Ovary (tissue), 3 donors: ENCODE measurements around the gene TYW1B.

Source experiments
- POLR2A ChIP-seq: fragments of 450-650 bp; IDR thresholded peaks from one replicate; pipeline ENCODE4 v1.6.1; 2017; ENCODE audit warnings: antibody characterized with exemption, mild to moderate bottlenecking, moderate library complexity
- TF ChIP-seq, protein P1 (sequence below), 3 donors: fragments of 450-650 bp in 2 of 3; fragments of 200-600 bp in 1 of 3; IDR thresholded peaks; one replicate each; pipeline versions ENCODE4 v1.5.1 to v1.8.0; 2016 to 2022; ENCODE audit warnings: antibody characterized with exemption in 3 of 3, mild to moderate bottlenecking in 1 of 3
- donor health status: DM: no; HTN: no; CAD: no.

DNA sequence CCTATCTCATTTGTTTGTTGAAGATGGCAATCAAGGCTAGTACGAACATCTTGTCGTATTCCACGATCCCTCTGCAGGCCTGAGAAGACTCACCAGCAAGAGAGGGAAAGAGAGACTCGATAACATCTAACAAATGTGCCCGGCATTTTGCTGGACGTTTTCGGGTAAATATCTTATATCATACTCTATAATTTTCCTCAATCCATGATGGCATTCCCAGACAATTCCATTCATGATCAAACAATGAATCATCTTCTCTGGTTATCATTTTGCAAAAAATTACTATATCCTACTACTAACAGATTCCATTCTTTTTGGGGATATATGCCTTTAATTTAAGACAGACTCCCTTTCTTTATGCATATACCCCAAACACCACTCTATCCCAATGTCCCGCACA is 118.1 kb downstream of the TYW1B start:
- TF ChIP-seq, protein P1, sequence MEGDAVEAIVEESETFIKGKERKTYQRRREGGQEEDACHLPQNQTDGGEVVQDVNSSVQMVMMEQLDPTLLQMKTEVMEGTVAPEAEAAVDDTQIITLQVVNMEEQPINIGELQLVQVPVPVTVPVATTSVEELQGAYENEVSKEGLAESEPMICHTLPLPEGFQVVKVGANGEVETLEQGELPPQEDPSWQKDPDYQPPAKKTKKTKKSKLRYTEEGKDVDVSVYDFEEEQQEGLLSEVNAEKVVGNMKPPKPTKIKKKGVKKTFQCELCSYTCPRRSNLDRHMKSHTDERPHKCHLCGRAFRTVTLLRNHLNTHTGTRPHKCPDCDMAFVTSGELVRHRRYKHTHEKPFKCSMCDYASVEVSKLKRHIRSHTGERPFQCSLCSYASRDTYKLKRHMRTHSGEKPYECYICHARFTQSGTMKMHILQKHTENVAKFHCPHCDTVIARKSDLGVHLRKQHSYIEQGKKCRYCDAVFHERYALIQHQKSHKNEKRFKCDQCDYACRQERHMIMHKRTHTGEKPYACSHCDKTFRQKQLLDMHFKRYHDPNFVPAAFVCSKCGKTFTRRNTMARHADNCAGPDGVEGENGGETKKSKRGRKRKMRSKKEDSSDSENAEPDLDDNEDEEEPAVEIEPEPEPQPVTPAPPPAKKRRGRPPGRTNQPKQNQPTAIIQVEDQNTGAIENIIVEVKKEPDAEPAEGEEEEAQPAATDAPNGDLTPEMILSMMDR (IDR thresholded peaks at IDR 0.05): no peak
- TF ChIP-seq POLR2A: no peak
